ENCODE data around the gene TBCCD1.

GRCh38 chr3:186549497-186549896 is 17.6 kb downstream of the TBCCD1 start:
- TF ChIP-seq CTCF (IDR thresholded peaks at IDR 0.05; ENCODE audit: insufficient read depth, low read depth, low read length) (no peak), EZH2 (IDR thresholded peaks at IDR 0.05; ENCODE audit: insufficient read depth, low read length) (no peak)
